ENCODE measurements around the gene TRPM8. TPM values are rescaled to one million over a fixed set of nuclear protein-coding genes. Genes with fewer than 3 reads are reported as not detected.

The TRPM8 gene
- total RNA-seq, 2 donors from 2014 or later = not detected

DNA sequence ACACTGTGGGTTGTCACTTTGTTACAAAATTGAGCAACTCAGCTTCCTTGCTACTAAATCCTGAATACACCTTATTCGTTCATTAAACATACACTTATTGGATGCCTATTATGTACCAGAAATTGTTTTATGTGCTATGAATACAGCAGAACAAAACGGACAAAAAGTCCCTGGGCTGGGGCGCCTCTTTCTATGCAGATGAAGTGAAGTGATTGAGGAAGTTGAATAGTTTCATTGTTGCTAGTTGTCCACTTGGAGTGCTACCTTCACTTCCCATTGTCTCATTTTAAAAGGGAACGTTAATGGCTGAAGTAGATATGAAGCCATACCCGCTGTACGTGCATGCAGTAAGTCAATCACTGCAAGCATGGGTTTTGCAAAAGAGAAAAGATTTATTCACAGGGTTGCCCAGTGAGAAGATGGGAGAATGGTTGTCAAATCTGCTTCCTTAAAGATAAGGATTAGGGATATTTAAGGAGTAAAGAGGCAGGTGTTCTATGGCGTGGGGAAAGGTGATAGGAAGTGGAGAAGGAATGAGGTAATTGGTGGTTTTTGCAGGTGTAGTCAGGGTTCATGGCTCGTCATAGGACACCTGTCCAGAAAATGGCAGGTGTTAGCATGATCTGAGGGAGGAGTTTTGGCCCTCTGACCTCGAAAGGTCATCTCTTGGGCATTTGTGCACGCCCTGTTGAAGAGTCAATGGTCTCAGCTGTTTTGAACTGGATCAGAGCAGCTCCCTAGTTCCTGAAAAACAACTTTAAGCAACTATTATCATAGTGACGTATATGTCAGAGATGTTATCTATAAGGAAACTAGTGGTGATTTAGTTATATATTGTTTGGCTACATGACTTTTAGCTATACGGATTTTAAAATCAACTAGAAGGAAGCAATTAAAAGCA is 23.5 kb downstream of the TRPM8 start:
- DNase-seq (ENCODE audit: low spot score) = no peak
- Histone ChIP-seq H3K27me3 (no peaks in the 10 kb centered on the region), H3K36me3 (no peaks in the 10 kb centered on the region), H3K4me1 (peaks cover 0 to 4% of the 10 kb centered on the region in 2 donors), H3K27ac (no peak overlapping the region), H3K4me3 (no peak overlapping the region), H3K9me3 (peaks cover 0 to 6% of the 10 kb centered on the region in 2 donors)
- TF ChIP-seq, protein P1, sequence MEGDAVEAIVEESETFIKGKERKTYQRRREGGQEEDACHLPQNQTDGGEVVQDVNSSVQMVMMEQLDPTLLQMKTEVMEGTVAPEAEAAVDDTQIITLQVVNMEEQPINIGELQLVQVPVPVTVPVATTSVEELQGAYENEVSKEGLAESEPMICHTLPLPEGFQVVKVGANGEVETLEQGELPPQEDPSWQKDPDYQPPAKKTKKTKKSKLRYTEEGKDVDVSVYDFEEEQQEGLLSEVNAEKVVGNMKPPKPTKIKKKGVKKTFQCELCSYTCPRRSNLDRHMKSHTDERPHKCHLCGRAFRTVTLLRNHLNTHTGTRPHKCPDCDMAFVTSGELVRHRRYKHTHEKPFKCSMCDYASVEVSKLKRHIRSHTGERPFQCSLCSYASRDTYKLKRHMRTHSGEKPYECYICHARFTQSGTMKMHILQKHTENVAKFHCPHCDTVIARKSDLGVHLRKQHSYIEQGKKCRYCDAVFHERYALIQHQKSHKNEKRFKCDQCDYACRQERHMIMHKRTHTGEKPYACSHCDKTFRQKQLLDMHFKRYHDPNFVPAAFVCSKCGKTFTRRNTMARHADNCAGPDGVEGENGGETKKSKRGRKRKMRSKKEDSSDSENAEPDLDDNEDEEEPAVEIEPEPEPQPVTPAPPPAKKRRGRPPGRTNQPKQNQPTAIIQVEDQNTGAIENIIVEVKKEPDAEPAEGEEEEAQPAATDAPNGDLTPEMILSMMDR (IDR thresholded peaks at IDR 0.05) = no peak

DNA sequence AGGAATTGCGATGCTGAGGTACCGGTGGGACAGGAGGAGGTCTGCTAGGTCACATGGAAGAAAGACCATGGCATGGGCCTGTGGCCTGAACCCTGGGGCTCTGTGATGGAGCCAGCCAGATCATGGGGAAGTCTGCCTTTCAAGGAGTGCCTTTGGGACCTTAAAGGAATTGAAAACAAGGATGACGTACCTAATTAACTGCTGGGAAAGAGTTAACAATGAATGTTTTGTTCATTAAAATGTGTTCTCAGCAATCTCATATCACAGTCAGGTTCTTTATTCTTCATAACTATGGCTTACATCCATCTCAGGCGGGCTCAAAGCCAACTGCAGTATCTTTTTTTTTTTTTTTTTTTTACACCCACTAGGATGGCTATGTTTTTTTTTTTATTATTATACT is 25.6 kb downstream of the TRPM8 start:
- no peaks in the 10 kb centered on the region for H3K27me3 ChIP-seq

DNA sequence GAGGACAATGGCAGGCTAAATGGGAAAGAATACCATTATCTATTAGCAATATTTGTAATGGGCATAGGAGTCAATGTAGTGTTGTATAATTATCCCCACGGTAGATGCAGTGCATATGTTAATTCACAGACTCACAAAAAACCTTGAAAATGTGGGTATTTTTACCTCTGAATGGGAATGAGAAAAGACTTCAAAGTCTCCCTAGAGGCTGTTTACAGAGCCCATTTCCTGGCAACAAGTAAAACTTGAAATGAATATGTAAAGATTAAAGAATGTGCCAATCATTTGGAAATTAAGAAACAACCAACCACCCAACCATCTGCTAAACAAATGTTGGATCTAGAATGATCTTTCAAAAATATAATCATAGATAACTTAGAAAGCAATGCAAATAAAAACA is 27.1 kb downstream of the TRPM8 start:
- no peak for DNase-seq (ENCODE audit: low spot score)
- Histone ChIP-seq H3K36me3 (no peaks in the 10 kb centered on the region), H3K27ac (no peak overlapping the region), H3K4me3 (no peak overlapping the region), H3K27me3 (no peaks in the 10 kb centered on the region), H3K4me1 (no peaks in the 10 kb centered on the region), H3K9me3 (peaks cover 0 to 6% of the 10 kb centered on the region in 2 donors)
- TF ChIP-seq, protein P1 (IDR thresholded peaks at IDR 0.05) = no peak

More for the DNA sequence above, 25.6 kb downstream of the TRPM8 start:
- H3K4me1 ChIP-seq = peaks cover 0 to 4% of the 10 kb centered on the region in 2 donors
- no peaks in the 10 kb centered on the region for H3K36me3 ChIP-seq
- TF ChIP-seq, protein P1 (IDR thresholded peaks at IDR 0.05) = no peak
- no peak overlapping the region for H3K27ac ChIP-seq
- DNase-seq (ENCODE audit: low spot score) = no peak
- peaks cover 0 to 6% of the 10 kb centered on the region in 2 donors for H3K9me3 ChIP-seq
- no peak overlapping the region for H3K4me3 ChIP-seq

DNA sequence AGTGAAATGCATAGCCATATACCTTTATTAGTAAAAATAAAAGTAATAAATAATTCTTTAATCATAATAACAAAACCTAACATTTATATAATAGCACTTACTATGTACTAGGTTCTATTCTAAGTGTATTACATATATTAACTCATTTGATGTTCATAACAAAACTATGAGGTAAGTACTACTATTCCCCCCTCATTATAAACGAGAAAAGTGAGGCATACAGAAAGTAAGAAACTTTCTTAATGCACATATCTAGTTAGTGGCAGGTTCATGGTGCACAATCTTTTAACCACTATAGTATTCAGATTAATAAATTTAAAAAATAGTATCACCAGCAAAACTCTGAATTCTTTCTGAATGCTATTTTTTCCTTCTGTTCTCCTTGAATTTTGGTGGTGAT is 27.5 kb downstream of the TRPM8 start:
- Histone ChIP-seq H3K27ac (no peak overlapping the region), H3K27me3 (no peaks in the 10 kb centered on the region), H3K4me3 (no peak overlapping the region), H3K36me3 (no peaks in the 10 kb centered on the region), H3K4me1 (no peaks in the 10 kb centered on the region), H3K9me3 (peaks cover 0 to 6% of the 10 kb centered on the region in 2 donors)
- TF ChIP-seq, protein P1 (IDR thresholded peaks at IDR 0.05) = no peak
- DNase-seq (ENCODE audit: low spot score) = no peak

DNA sequence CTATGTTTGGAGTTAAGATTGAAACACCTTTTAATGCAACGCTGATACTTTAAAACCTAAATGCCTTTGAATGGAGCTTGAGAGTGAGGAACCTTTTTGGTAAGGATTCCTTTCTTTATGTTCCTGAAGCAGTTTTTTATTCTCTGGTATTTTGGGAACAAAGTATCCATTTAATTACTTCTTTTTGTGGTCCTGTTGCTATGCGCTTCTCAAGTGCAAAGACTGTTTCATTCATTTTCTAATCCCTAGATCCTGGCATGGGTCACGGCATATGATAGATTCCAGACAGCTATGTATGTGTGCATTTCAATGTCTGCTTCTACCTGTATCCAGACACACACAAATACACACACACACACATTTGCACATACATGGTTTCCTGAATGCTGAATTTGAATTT is 28.0 kb downstream of the TRPM8 start:
- peaks cover 0 to 6% of the 10 kb centered on the region in 2 donors for H3K9me3 ChIP-seq
- no peak overlapping the region for H3K27ac ChIP-seq
- H3K36me3 ChIP-seq = no peaks in the 10 kb centered on the region
- TF ChIP-seq, protein P1 (IDR thresholded peaks at IDR 0.05) = no peak
- no peaks in the 10 kb centered on the region for H3K27me3 ChIP-seq
- H3K4me1 ChIP-seq = no peaks in the 10 kb centered on the region
- H3K4me3 ChIP-seq = no peak overlapping the region
- no peak for DNase-seq (ENCODE audit: low spot score)

Data from right atrium auricular region (tissue), 2 donors.